ENCODE measurements around the gene TMEM44.

The TMEM44 gene

DNA sequence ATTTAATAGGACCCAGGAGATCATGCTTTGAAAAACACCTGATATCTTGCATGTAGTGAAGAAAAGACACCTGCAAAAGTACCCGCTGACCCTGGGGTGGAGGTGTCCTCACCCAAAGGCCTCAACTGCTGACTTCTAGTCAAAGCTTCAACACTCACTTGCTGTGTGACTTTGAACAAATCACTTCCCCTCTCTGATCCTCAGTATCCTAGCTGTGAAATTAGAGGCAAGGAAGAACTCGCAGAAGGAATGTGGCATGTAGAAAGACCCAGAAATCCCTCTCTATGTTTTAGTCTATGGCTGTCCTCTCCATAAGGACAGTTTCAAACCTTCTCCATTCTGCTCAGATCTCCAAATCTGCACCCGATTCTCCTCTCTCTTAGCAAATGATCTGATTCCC, 93.7 kb downstream of the TMEM44 start:
- H3K4me1 ChIP-seq (ENCODE audit: control insufficient read depth, insufficient read depth, low read length, unreplicated experiment) = peaks cover 14% of the 10 kb centered on the region
- H2AFZ ChIP-seq (ENCODE audit: low read length, unreplicated experiment) = no peak overlapping the region
- H3K27ac ChIP-seq (ENCODE audit: low read depth, low read length) = no peak overlapping the region
- H3K4me3 ChIP-seq (ENCODE audit: low read depth, low read length) = no peak overlapping the region
- H3K27me3 ChIP-seq (ENCODE audit: insufficient read depth, low read length) = no peaks in the 10 kb centered on the region
- peaks cover under 1% of the 10 kb centered on the region; the same call in 1 of the 2 replicates for H3K36me3 ChIP-seq (ENCODE audit: insufficient read depth, low read length)
- H3K79me2 ChIP-seq (ENCODE audit: control insufficient read depth, insufficient read depth, low read length, unreplicated experiment) = no peaks in the 10 kb centered on the region

DNA sequence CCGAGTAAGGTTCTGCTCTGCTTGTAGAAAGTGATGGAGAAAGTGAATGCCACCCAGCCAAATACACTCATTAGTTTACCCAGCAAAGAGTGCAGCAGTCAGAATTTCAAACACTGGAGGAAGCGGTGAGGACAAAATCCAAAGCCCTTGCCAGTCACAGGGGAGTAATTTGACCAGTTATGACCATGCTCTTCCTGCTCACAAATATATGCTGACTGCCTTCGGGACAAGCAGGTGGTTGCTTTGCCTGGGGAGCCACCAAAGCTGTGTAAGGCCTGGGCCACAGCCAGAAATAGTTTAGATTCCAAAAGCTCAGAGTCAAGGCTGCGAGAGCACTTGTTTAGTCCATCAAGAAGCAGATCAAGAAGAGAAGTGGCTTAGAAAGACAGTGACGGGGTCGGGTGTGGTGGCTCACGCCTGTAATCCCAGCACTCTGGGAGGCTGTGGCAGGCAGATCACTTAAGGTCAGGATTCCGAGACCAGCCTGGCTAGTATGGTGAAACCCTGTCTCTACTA, 95.4 kb downstream of the TMEM44 start:
- no peaks in the 10 kb centered on the region for H3K27me3 ChIP-seq (ENCODE audit: insufficient read depth, low read length)
- peaks cover 14% of the 10 kb centered on the region for H3K4me1 ChIP-seq (ENCODE audit: control insufficient read depth, insufficient read depth, low read length, unreplicated experiment)
- peak overlapping the region; percentile 49; the same call in 1 of the 2 replicates for H3K27ac ChIP-seq (ENCODE audit: low read depth, low read length)
- H3K79me2 ChIP-seq (ENCODE audit: control insufficient read depth, insufficient read depth, low read length, unreplicated experiment) = no peaks in the 10 kb centered on the region
- H3K4me3 ChIP-seq (ENCODE audit: low read depth, low read length) = no peak overlapping the region
- no peak overlapping the region for H2AFZ ChIP-seq (ENCODE audit: low read length, unreplicated experiment)
- peaks cover 4% of the 10 kb centered on the region; the same call in 1 of the 2 replicates for H3K36me3 ChIP-seq (ENCODE audit: insufficient read depth, low read length)

Measured in ACC112 (cell line).